OCI-LY1 (cell line): ENCODE measurements around the gene SLC1A3.

Source experiments
- CTCF ChIP-seq: fragments of 200-600 bp; sonication (generic), shearing (Covaris generic); IDR thresholded peaks from 2 replicates; pipeline ENCODE4 v1.5.1; 2017; ENCODE audit warnings: mild to moderate bottlenecking, antibody characterized with exemption, low read length, moderate library complexity, mixed read lengths
- EZH2 ChIP-seq: fragments of 200-600 bp; sonication (generic), shearing (Covaris generic); IDR thresholded peaks from 2 replicates; pipeline ENCODE4 v1.8.0; 2017; ENCODE audit warnings: borderline replicate concordance, mixed run types, mild to moderate bottlenecking, antibody characterized with exemption, low read length, moderate library complexity, mixed read lengths

GRCh38 chr5:36691696-36692371 is 85.4 kb downstream of the SLC1A3 start:
- TF ChIP-seq EZH2 (no peak), CTCF (no peak)
